Esophagus squamous epithelium (tissue), 4 donors: ENCODE measurements around the gene PEAK1.

Experiments used
- POLR2A ChIP-seq, 4 donors: fragments of 450-650 bp; IDR thresholded peaks; one replicate each; pipeline ENCODE4 v1.6.1; 2017; ENCODE audit warnings: antibody characterized with exemption in 4 of 4, mild to moderate bottlenecking in 4 of 4, moderate library complexity in 3 of 4
- TF ChIP-seq, protein P1 (sequence below), 6 experiments: fragments of 450-650 bp in 4 of 6; fragments of 200-600 bp in 2 of 6; sonication (generic) in 2 of 6; IDR thresholded peaks; one replicate each; pipeline ENCODE4 v1.5.1; 2016 to 2019; ENCODE audit warnings: antibody characterized with exemption in 6 of 6, mild to moderate bottlenecking in 4 of 6, moderate library complexity in 4 of 6

DNA sequence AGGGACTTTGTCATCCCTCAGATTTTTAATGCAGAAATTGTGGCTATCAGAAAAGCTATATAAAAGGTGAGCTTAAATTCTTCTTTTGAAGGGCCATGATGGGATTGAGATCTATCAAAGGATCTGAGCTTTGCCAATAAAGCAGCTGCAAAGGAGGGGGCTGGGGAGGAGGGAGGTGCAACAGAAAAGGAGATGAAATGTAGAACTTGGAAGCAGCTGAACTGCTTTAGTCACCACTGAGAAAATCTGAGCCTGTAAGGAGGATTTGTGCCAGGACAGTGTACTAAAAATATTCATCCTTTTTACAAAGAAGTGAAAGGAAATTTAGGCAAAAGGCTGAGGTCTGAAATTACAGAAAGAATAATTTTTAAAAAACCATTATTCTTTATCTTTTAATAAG lies 359.4 kb downstream of the PEAK1 start:
- TF ChIP-seq, protein P1, sequence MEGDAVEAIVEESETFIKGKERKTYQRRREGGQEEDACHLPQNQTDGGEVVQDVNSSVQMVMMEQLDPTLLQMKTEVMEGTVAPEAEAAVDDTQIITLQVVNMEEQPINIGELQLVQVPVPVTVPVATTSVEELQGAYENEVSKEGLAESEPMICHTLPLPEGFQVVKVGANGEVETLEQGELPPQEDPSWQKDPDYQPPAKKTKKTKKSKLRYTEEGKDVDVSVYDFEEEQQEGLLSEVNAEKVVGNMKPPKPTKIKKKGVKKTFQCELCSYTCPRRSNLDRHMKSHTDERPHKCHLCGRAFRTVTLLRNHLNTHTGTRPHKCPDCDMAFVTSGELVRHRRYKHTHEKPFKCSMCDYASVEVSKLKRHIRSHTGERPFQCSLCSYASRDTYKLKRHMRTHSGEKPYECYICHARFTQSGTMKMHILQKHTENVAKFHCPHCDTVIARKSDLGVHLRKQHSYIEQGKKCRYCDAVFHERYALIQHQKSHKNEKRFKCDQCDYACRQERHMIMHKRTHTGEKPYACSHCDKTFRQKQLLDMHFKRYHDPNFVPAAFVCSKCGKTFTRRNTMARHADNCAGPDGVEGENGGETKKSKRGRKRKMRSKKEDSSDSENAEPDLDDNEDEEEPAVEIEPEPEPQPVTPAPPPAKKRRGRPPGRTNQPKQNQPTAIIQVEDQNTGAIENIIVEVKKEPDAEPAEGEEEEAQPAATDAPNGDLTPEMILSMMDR (IDR thresholded peaks at IDR 0.05): no peak
- no peak for TF ChIP-seq POLR2A (IDR thresholded peaks at IDR 0.05)
